KMS-11 (cell line): ENCODE results near the gene COL12A1.

Experiments used
- H2AFZ ChIP-seq: fragments of 200-600 bp; sonication (generic); 2 replicates; pipeline ENCODE4 v1.6.1; 2016; ENCODE audit warnings: antibody characterized with exemption, mixed run types, low read depth
- H3K27ac ChIP-seq: fragments of 200-600 bp; sonication (generic); 2 replicates; pipeline ENCODE4 v1.6.1; 2016; ENCODE audit warnings: mild to moderate bottlenecking, mixed run types
- H3K27me3 ChIP-seq: fragments of 200-600 bp; sonication (generic); 2 replicates; pipeline ENCODE4 v1.6.1; 2017; ENCODE audit warnings: mild to moderate bottlenecking, low read depth, mixed run types, moderate library complexity; ENCODE audit not compliant: insufficient read depth
- H3K36me3 ChIP-seq: fragments of 200-600 bp; sonication (generic); 2 replicates; pipeline ENCODE4 v1.6.1; 2017; ENCODE audit warnings: mild to moderate bottlenecking, mixed run types; ENCODE audit not compliant: insufficient read depth
- H3K4me1 ChIP-seq: fragments of 200-600 bp; sonication (generic); 2 replicates; pipeline ENCODE4 v1.6.1; 2016; ENCODE audit warnings: mild to moderate bottlenecking, low read depth, mixed run types; ENCODE audit not compliant: poor library complexity, severe bottlenecking
- H3K4me2 ChIP-seq: fragments of 200-600 bp; sonication (generic); 2 replicates; pipeline ENCODE4 v1.7.0; 2016; ENCODE audit warnings: mild to moderate bottlenecking, mixed run types
- H3K4me3 ChIP-seq: fragments of 200-600 bp; sonication (generic); IDR thresholded peaks from 2 replicates; pipeline ENCODE4 v1.6.1; 2017; ENCODE audit warnings: low read depth, low read length, mixed read lengths; ENCODE audit not compliant: insufficient read depth
- H3K79me2 ChIP-seq: fragments of 200-600 bp; sonication (generic); 2 replicates; pipeline ENCODE4 v1.6.1; 2016; ENCODE audit warnings: low read depth, mixed run types; ENCODE audit not compliant: insufficient read depth
- H3K9ac ChIP-seq: fragments of 200-600 bp; sonication (generic); 2 replicates; pipeline ENCODE4 v1.6.1; 2016; ENCODE audit warnings: mild to moderate bottlenecking, mixed run types
- H4K20me1 ChIP-seq: fragments of 200-600 bp; sonication (generic); 2 replicates; pipeline ENCODE4 v1.6.1; 2016; ENCODE audit warnings: mild to moderate bottlenecking, mixed run types; ENCODE audit not compliant: insufficient read depth
- CTCF ChIP-seq: fragments of 200-600 bp; sonication (generic); conservative IDR thresholded peaks from 2 replicates; pipeline ENCODE4 v1.6.1; 2017; ENCODE audit warnings: low read depth, mild to moderate bottlenecking, antibody characterized with exemption, low read length, moderate library complexity, mixed read lengths

Gene COL12A1

GRCh38 chr6:75102301-75102700 is 103.6 kb downstream of the COL12A1 start:
- H3K79me2 ChIP-seq = no peaks in the 10 kb centered on the region
- H3K4me3 ChIP-seq = no peak overlapping the region
- no peak overlapping the region for H3K9ac ChIP-seq
- no peaks in the 10 kb centered on the region for H3K27me3 ChIP-seq
- H2AFZ ChIP-seq = no peak overlapping the region
- H3K36me3 ChIP-seq = no peaks in the 10 kb centered on the region
- no peak overlapping the region for H3K27ac ChIP-seq
- H4K20me1 ChIP-seq = no peaks in the 10 kb centered on the region
- no peaks in the 10 kb centered on the region for H3K4me1 ChIP-seq
- no peak overlapping the region for H3K4me2 ChIP-seq
- no peak for TF ChIP-seq CTCF

GRCh38 chr6:75101896-75102295 is 104.0 kb downstream of the COL12A1 start:
- no peaks in the 10 kb centered on the region for H3K79me2 ChIP-seq
- H2AFZ ChIP-seq = no peak overlapping the region
- H3K4me3 ChIP-seq = no peak overlapping the region
- H3K36me3 ChIP-seq = no peaks in the 10 kb centered on the region
- H3K4me1 ChIP-seq = no peaks in the 10 kb centered on the region
- no peak overlapping the region for H3K4me2 ChIP-seq
- no peak for TF ChIP-seq CTCF
- no peaks in the 10 kb centered on the region for H3K27me3 ChIP-seq
- no peak overlapping the region for H3K9ac ChIP-seq
- no peak overlapping the region for H3K27ac ChIP-seq
- H4K20me1 ChIP-seq = no peaks in the 10 kb centered on the region

- H3K27me3 ChIP-seq = no peaks in the 10 kb centered on the region
- H3K4me3 ChIP-seq = no peak overlapping the region
- no peak overlapping the region for H3K9ac ChIP-seq
- H3K4me2 ChIP-seq = no peak overlapping the region
- no peak for TF ChIP-seq CTCF
- no peak overlapping the region for H3K27ac ChIP-seq
- no peaks in the 10 kb centered on the region for H3K79me2 ChIP-seq
- H3K4me1 ChIP-seq = no peaks in the 10 kb centered on the region
- no peak overlapping the region for H2AFZ ChIP-seq
- H4K20me1 ChIP-seq = no peaks in the 10 kb centered on the region
- H3K36me3 ChIP-seq = no peaks in the 10 kb centered on the region
Measured at GRCh38 chr6:75098709-75099108, 107.1 kb downstream of the COL12A1 start.

GRCh38 chr6:75096966-75097365 is 108.9 kb downstream of the COL12A1 start:
- no peak overlapping the region for H3K9ac ChIP-seq
- no peak overlapping the region for H3K4me2 ChIP-seq
- no peaks in the 10 kb centered on the region for H4K20me1 ChIP-seq
- no peak for TF ChIP-seq CTCF
- no peaks in the 10 kb centered on the region for H3K4me1 ChIP-seq
- no peaks in the 10 kb centered on the region for H3K79me2 ChIP-seq
- no peak overlapping the region for H2AFZ ChIP-seq
- H3K27me3 ChIP-seq = no peaks in the 10 kb centered on the region
- H3K4me3 ChIP-seq = no peak overlapping the region
- no peaks in the 10 kb centered on the region for H3K36me3 ChIP-seq
- H3K27ac ChIP-seq = no peak overlapping the region
